ENCODE results near the gene CRACDL.

Gene CRACDL

GRCh38 chr2:98773169-98773568, 162.9 kb downstream of the CRACDL start:
- Histone ChIP-seq H3K4me3 (ENCODE audit: low read depth in 1 of 2, low read length in 2 of 2) (no peak overlapping the region), H3K36me3 (ENCODE audit: control insufficient read depth in 1 of 2, insufficient read depth in 2 of 2, low read length in 2 of 2) (no peaks in the 10 kb centered on the region), H3K27ac (ENCODE audit: low read depth, low read length) (no peak overlapping the region), H3K27me3 (ENCODE audit: control insufficient read depth in 1 of 2, insufficient read depth in 2 of 2, low read length in 2 of 2) (no peaks in the 10 kb centered on the region), H3K9me3 (ENCODE audit: control insufficient read depth in 1 of 2, low read length in 2 of 2) (no peaks in the 10 kb centered on the region), H3K9ac (ENCODE audit: low read depth in 1 of 2, low read length in 2 of 2) (no peak overlapping the region), H3K4me1 (ENCODE audit: control insufficient read depth in 1 of 2, insufficient read depth in 2 of 2, low read length in 2 of 2) (peaks cover 19 to 28% of the 10 kb centered on the region in 2 donors)

GRCh38 chr2:98772536-98772935, 163.5 kb downstream of the CRACDL start:
- H3K4me1 ChIP-seq (ENCODE audit: control insufficient read depth in 1 of 2, insufficient read depth in 2 of 2, low read length in 2 of 2), result peaks cover 22 to 30% of the 10 kb centered on the region in 2 donors
- no peaks in the 10 kb centered on the region for H3K9me3 ChIP-seq (ENCODE audit: control insufficient read depth in 1 of 2, low read length in 2 of 2)
- no peaks in the 10 kb centered on the region for H3K27me3 ChIP-seq (ENCODE audit: control insufficient read depth in 1 of 2, insufficient read depth in 2 of 2, low read length in 2 of 2)
- H3K9ac ChIP-seq (ENCODE audit: low read depth in 1 of 2, low read length in 2 of 2), result peak overlapping the region in 1 of 2 donors; percentile 8
- H3K36me3 ChIP-seq (ENCODE audit: control insufficient read depth in 1 of 2, insufficient read depth in 2 of 2, low read length in 2 of 2), result no peaks in the 10 kb centered on the region
- H3K27ac ChIP-seq (ENCODE audit: low read depth, low read length), result no peak overlapping the region
- H3K4me3 ChIP-seq (ENCODE audit: low read depth in 1 of 2, low read length in 2 of 2), result peak overlapping the region; percentile 41 to 44

GRCh38 chr2:98771721-98772524, 164.1 kb downstream of the CRACDL start:
- Histone ChIP-seq H3K9ac (ENCODE audit: low read depth in 1 of 2, low read length in 2 of 2) (peak overlapping the region; percentile 8 to 22), H3K4me1 (ENCODE audit: control insufficient read depth in 1 of 2, insufficient read depth in 2 of 2, low read length in 2 of 2) (peaks cover 27 to 35% of the 10 kb centered on the region in 2 donors), H3K27ac (ENCODE audit: low read depth, low read length) (peak overlapping the region; percentile 11), H3K4me3 (ENCODE audit: low read depth in 1 of 2, low read length in 2 of 2) (peak overlapping the region; percentile 41 to 44), H3K9me3 (ENCODE audit: control insufficient read depth in 1 of 2, low read length in 2 of 2) (no peaks in the 10 kb centered on the region), H3K27me3 (ENCODE audit: control insufficient read depth in 1 of 2, insufficient read depth in 2 of 2, low read length in 2 of 2) (no peaks in the 10 kb centered on the region), H3K36me3 (ENCODE audit: control insufficient read depth in 1 of 2, insufficient read depth in 2 of 2, low read length in 2 of 2) (no peaks in the 10 kb centered on the region)

- Histone ChIP-seq H3K4me3 (ENCODE audit: low read depth in 1 of 2, low read length in 2 of 2) (peak overlapping the region; percentile 38 to 41), H3K27ac (ENCODE audit: low read depth, low read length) (peak overlapping the region; percentile 11), H3K36me3 (ENCODE audit: control insufficient read depth in 1 of 2, insufficient read depth in 2 of 2, low read length in 2 of 2) (no peaks in the 10 kb centered on the region), H3K9me3 (ENCODE audit: control insufficient read depth in 1 of 2, low read length in 2 of 2) (no peaks in the 10 kb centered on the region), H3K4me1 (ENCODE audit: control insufficient read depth in 1 of 2, insufficient read depth in 2 of 2, low read length in 2 of 2) (peaks cover 32 to 41% of the 10 kb centered on the region in 2 donors), H3K9ac (ENCODE audit: low read depth in 1 of 2, low read length in 2 of 2) (no peak overlapping the region), H3K27me3 (ENCODE audit: control insufficient read depth in 1 of 2, insufficient read depth in 2 of 2, low read length in 2 of 2) (no peaks in the 10 kb centered on the region)
Measured at GRCh38 chr2:98771264-98771663, 164.8 kb downstream of the CRACDL start.

DNA sequence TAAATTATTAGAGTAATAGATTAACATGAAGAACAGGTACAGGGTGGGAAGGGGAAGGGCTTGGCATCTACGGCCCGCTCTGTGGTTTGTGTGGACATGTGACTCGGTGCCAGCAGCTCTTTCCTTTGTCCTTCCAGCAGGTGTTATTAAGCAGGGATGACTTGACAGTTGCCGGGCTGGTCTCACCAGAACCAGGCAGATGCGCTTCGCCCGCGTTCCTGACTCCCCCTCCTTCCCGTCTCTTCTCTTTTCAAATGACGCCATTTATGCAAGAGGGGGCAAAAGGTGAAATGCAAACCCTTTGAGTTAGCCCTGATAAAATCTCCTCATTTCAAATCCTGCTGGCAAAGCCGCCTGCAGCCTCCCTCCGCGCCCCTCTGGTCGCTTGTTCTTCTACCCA, 166.2 kb downstream of the CRACDL start:
- Histone ChIP-seq H3K36me3 (ENCODE audit: control insufficient read depth in 1 of 2, insufficient read depth in 2 of 2, low read length in 2 of 2) (no peaks in the 10 kb centered on the region), H3K9me3 (ENCODE audit: control insufficient read depth in 1 of 2, low read length in 2 of 2) (no peaks in the 10 kb centered on the region), H3K27ac (ENCODE audit: low read depth, low read length) (no peak overlapping the region), H3K9ac (ENCODE audit: low read depth in 1 of 2, low read length in 2 of 2) (no peak overlapping the region), H3K4me1 (ENCODE audit: control insufficient read depth in 1 of 2, insufficient read depth in 2 of 2, low read length in 2 of 2) (peaks cover 36 to 49% of the 10 kb centered on the region in 2 donors), H3K4me3 (ENCODE audit: low read depth in 1 of 2, low read length in 2 of 2) (peak overlapping the region; percentile 43 to 45), H3K27me3 (ENCODE audit: control insufficient read depth in 1 of 2, insufficient read depth in 2 of 2, low read length in 2 of 2) (no peaks in the 10 kb centered on the region)

GRCh38 chr2:98769114-98769476, 166.9 kb downstream of the CRACDL start:
- Histone ChIP-seq H3K9me3 (ENCODE audit: control insufficient read depth in 1 of 2, low read length in 2 of 2) (no peaks in the 10 kb centered on the region), H3K4me1 (ENCODE audit: control insufficient read depth in 1 of 2, insufficient read depth in 2 of 2, low read length in 2 of 2) (peaks cover 36 to 49% of the 10 kb centered on the region in 2 donors), H3K4me3 (ENCODE audit: low read depth in 1 of 2, low read length in 2 of 2) (no peak overlapping the region), H3K27ac (ENCODE audit: low read depth, low read length) (no peak overlapping the region), H3K9ac (ENCODE audit: low read depth in 1 of 2, low read length in 2 of 2) (no peak overlapping the region), H3K27me3 (ENCODE audit: control insufficient read depth in 1 of 2, insufficient read depth in 2 of 2, low read length in 2 of 2) (no peaks in the 10 kb centered on the region), H3K36me3 (ENCODE audit: control insufficient read depth in 1 of 2, insufficient read depth in 2 of 2, low read length in 2 of 2) (no peaks in the 10 kb centered on the region)

GRCh38 chr2:98768384-98769113, 167.5 kb downstream of the CRACDL start:
- peaks cover 36 to 49% of the 10 kb centered on the region in 2 donors for H3K4me1 ChIP-seq (ENCODE audit: control insufficient read depth in 1 of 2, insufficient read depth in 2 of 2, low read length in 2 of 2)
- no peaks in the 10 kb centered on the region for H3K9me3 ChIP-seq (ENCODE audit: control insufficient read depth in 1 of 2, low read length in 2 of 2)
- H3K9ac ChIP-seq (ENCODE audit: low read depth in 1 of 2, low read length in 2 of 2), result no peak overlapping the region
- H3K27me3 ChIP-seq (ENCODE audit: control insufficient read depth in 1 of 2, insufficient read depth in 2 of 2, low read length in 2 of 2), result no peaks in the 10 kb centered on the region
- H3K4me3 ChIP-seq (ENCODE audit: low read depth in 1 of 2, low read length in 2 of 2), result no peak overlapping the region
- H3K27ac ChIP-seq (ENCODE audit: low read depth, low read length), result no peak overlapping the region
- H3K36me3 ChIP-seq (ENCODE audit: control insufficient read depth in 1 of 2, insufficient read depth in 2 of 2, low read length in 2 of 2), result no peaks in the 10 kb centered on the region

DNA sequence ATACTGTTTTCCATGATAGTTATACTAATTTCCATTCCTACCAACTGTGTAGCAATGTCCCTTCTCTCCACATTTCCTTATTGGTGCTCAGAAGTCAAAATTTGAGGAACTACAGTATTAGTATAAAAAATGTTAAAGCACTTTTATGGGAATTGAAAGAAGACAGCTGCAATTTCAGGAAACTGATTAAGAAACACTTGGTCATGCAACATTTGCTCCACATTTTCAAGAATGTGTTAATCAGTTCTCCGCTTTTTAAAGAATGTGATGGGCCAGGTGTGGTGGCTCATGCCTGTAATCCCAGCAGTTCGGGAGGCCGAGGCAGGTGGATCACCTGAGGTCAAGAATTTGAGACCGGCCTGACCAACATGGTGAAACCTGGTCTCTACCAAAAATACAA, 171.5 kb downstream of the CRACDL start:
- Histone ChIP-seq H3K9ac (ENCODE audit: low read depth in 1 of 2, low read length in 2 of 2) (no peak overlapping the region), H3K27me3 (ENCODE audit: control insufficient read depth in 1 of 2, insufficient read depth in 2 of 2, low read length in 2 of 2) (no peaks in the 10 kb centered on the region)

GRCh38 chr2:98763209-98763951, 172.6 kb downstream of the CRACDL start:
- no peaks in the 10 kb centered on the region for H3K36me3 ChIP-seq (ENCODE audit: control insufficient read depth in 1 of 2, insufficient read depth in 2 of 2, low read length in 2 of 2)
- H3K9me3 ChIP-seq (ENCODE audit: control insufficient read depth in 1 of 2, low read length in 2 of 2), result no peaks in the 10 kb centered on the region
- no peaks in the 10 kb centered on the region for H3K27me3 ChIP-seq (ENCODE audit: control insufficient read depth in 1 of 2, insufficient read depth in 2 of 2, low read length in 2 of 2)
- peaks cover 21 to 22% of the 10 kb centered on the region in 2 donors for H3K4me1 ChIP-seq (ENCODE audit: control insufficient read depth in 1 of 2, insufficient read depth in 2 of 2, low read length in 2 of 2)
- no peak overlapping the region for H3K4me3 ChIP-seq (ENCODE audit: low read depth in 1 of 2, low read length in 2 of 2)
- H3K27ac ChIP-seq (ENCODE audit: low read depth, low read length), result no peak overlapping the region
- no peak overlapping the region for H3K9ac ChIP-seq (ENCODE audit: low read depth in 1 of 2, low read length in 2 of 2)

More for the DNA sequence above, 171.5 kb downstream of the CRACDL start:
- Histone ChIP-seq H3K36me3 (ENCODE audit: control insufficient read depth in 1 of 2, insufficient read depth in 2 of 2, low read length in 2 of 2) (no peaks in the 10 kb centered on the region), H3K4me3 (ENCODE audit: low read depth in 1 of 2, low read length in 2 of 2) (no peak overlapping the region), H3K4me1 (ENCODE audit: control insufficient read depth in 1 of 2, insufficient read depth in 2 of 2, low read length in 2 of 2) (peaks cover 30 to 34% of the 10 kb centered on the region in 2 donors), H3K9me3 (ENCODE audit: control insufficient read depth in 1 of 2, low read length in 2 of 2) (no peaks in the 10 kb centered on the region), H3K27ac (ENCODE audit: low read depth, low read length) (no peak overlapping the region)

DNA sequence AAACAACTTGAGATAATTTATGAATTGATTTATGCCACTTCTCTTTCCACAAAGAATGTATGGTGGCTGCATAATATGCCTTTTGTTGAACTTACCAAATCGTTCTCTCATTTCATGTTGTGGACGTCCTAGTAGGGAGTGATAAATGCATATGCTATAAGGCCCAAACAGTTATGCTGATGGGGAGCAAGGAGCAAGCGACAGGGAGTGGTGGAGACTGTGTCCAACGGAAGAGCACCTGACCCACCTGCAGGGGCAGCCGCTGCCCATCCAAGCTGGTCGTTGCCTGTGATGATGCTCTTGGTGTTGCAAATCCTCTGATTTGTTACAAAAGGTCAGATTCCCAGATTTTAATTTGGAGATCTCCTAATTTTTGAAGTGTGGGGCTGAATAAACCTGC, 174.1 kb downstream of the CRACDL start:
- H3K9me3 ChIP-seq (ENCODE audit: control insufficient read depth in 1 of 2, low read length in 2 of 2), result no peaks in the 10 kb centered on the region
- no peak overlapping the region for H3K4me3 ChIP-seq (ENCODE audit: low read depth in 1 of 2, low read length in 2 of 2)
- peaks cover 24 to 27% of the 10 kb centered on the region in 2 donors for H3K4me1 ChIP-seq (ENCODE audit: control insufficient read depth in 1 of 2, insufficient read depth in 2 of 2, low read length in 2 of 2)
- no peak overlapping the region for H3K27ac ChIP-seq (ENCODE audit: low read depth, low read length)
- no peak overlapping the region for H3K9ac ChIP-seq (ENCODE audit: low read depth in 1 of 2, low read length in 2 of 2)
- no peaks in the 10 kb centered on the region for H3K27me3 ChIP-seq (ENCODE audit: control insufficient read depth in 1 of 2, insufficient read depth in 2 of 2, low read length in 2 of 2)
- H3K36me3 ChIP-seq (ENCODE audit: control insufficient read depth in 1 of 2, insufficient read depth in 2 of 2, low read length in 2 of 2), result no peaks in the 10 kb centered on the region
